ENCODE data around the gene BLOC1S1. TPM values are rescaled to one million over a fixed set of nuclear protein-coding genes. Genes with fewer than 3 reads are reported as not detected.

BLOC1S1 gene
- total and polyA plus RNA-seq, 10 of the 15 experiments (the other 5 are each of a cell fraction or from before 2014, with no cell fraction given) = 126 to 285 (median 166) TPM

DNA sequence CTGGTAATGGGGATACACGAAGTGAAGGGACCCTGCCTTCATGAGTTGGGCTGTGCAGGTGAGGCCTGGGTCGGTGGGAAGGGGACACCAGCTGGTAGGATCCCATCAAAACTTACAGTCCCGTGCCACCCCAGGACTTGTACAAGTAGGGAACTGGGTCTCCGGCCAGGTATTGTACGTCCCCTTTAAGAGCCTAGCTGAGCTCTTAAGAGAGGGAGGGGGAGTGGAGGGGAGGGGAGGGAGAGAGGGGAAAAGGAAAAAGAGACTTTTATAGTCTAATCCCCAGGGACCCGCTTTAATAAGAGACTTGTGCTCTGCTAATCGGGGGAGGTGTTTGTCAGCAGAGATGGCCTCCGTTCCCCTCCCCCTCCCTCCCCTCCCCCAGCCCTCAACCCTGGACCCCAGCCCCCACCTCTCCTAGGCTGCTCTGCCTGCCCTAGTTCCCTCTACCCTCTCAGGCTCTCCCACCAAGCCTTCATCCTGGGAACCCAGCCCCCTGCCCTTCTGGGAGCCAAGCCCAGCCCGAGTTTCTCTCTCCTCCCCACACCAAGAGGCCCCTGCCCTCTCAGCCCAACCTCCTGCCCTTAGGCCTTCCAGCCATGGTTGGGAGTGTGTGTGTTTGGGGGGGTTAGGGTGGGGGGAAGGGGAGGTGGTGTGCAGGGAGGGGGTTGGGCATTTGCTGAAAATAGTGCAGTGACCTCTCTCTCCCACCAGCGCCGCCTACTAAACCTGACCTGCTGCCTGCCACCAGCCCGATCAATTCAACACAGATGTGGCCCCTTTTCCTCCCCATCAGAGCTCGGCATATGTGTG, 29.7 kb downstream of the BLOC1S1 start:
- in situ Hi-C loops (cut with MboI) = no loop called here
- Histone ChIP-seq H2AFZ (ENCODE audit: control insufficient read depth, low read depth, low read length) (peak overlapping the region; percentile 39), H3K79me2 (ENCODE audit: control insufficient read depth, insufficient read depth, low read length) (peaks cover 2% of the 10 kb centered on the region), H4K20me1 (ENCODE audit: control insufficient read depth, insufficient read depth) (no peaks in the 10 kb centered on the region), H3K27ac (ENCODE audit: control insufficient read depth, insufficient read depth) (no peak overlapping the region), H3K4me1 (ENCODE audit: control insufficient read depth, insufficient read depth, low read length) (peaks cover 5% of the 10 kb centered on the region), H3K36me3 (ENCODE audit: control insufficient read depth in 2 of 2, insufficient read depth in 2 of 2, low read length in 1 of 2) (peaks cover 4 to 5% of the 10 kb centered on the region in 2 experiments; a peak in 2 of 4 replicates), H3K4me2 (ENCODE audit: control insufficient read depth, insufficient read depth) (peak overlapping the region; percentile 36), H3K9ac (ENCODE audit: control insufficient read depth, insufficient read depth, low read length) (no peak overlapping the region), H3K4me3 (peak overlapping the region; percentile 79), H3K27me3 (replicated peaks in 1 of 2; ENCODE audit: control insufficient read depth in 2 of 2, insufficient read depth in 2 of 2, low read length in 1 of 2) (no peaks in the 10 kb centered on the region), H3K9me3 (replicated peaks; ENCODE audit: control insufficient read depth, insufficient read depth, low read length) (no peaks in the 10 kb centered on the region)
- no TSS peak for BruUV-seq (replicated peaks)
- intact Hi-C loops (cut with micrococcal nuclease; ENCODE audit: unreplicated experiment) = no loop called here
- POLR2A ChIA-PET = interaction anchor here (0.6 to 5.7 kb wide), 16 partner anchors 8 to 476 kb away, joined by 3 to 38 read pairs (median 4); partner anchors contain the start of genes CD63, DNAJC14, ORMDL2 and PYM1
- 47% methylated on average over 10 of the region's 13 CpGs for WGBS (ENCODE audit: insufficient coverage, insufficient replicate concordance, low lambda C conversion rate, missing lambda C conversion rate)
- SMC1A ChIA-PET (ENCODE audit: uncharacterized antibody, unreplicated experiment) = interaction anchor here (0.6 to 4.4 kb wide), 20 partner anchors 8 to 295 kb away, joined by 3 to 21 read pairs (median 4); partner anchors contain the start of genes DNAJC14, ORMDL2, RAB5B and SARNP
- FAIRE-seq (peak; percentile 35), ATAC-seq (peak; percentile 11), DNase-seq (ENCODE audit: low read depth, low spot score) (no peak)
- CTCF ChIA-PET = interaction anchor here (0.5 to 5.0 kb wide), 17 partner anchors 8 to 284 kb away, joined by 3 to 32 read pairs (median 4); partner anchors contain the start of genes CD63, ORMDL2, PYM1 and SARNP
- RAD21 ChIA-PET (ENCODE audit: unreplicated experiment) = interaction anchor here (0.6 to 3.5 kb wide), 17 partner anchors 7 to 292 kb away, joined by 3 to 14 read pairs (median 4); partner anchors contain the start of genes CD63, ORMDL2, PMEL and PYM1
- TF ChIP-seq, protein P1, sequence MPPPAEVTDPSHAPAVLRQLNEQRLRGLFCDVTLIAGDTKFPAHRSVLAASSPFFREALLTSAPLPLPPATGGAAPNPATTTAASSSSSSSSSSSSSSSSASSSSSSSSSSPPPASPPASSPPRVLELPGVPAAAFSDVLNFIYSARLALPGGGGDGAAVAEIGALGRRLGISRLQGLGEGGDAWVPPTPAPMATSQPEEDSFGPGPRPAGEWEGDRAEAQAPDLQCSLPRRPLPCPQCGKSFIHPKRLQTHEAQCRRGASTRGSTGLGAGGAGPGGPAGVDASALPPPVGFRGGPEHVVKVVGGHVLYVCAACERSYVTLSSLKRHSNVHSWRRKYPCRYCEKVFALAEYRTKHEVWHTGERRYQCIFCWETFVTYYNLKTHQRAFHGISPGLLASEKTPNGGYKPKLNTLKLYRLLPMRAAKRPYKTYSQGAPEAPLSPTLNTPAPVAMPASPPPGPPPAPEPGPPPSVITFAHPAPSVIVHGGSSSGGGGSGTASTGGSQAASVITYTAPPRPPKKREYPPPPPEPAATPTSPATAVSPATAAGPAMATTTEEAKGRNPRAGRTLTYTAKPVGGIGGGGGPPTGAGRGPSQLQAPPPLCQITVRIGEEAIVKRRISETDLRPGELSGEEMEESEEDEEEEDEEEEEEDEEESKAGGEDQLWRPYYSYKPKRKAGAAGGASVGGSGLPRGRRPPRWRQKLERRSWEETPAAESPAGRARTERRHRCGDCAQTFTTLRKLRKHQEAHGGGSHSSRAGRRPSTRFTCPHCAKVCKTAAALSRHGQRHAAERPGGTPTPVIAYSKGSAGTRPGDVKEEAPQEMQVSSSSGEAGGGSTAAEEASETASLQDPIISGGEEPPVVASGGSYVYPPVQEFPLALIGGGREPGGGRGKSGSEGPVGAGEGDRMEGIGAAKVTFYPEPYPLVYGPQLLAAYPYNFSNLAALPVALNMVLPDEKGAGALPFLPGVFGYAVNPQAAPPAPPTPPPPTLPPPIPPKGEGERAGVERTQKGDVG (CRISPR knock-in tag; IDR thresholded peaks at IDR 0.05) = no peak
- TF ChIP-seq MEF2B (IDR thresholded peaks at IDR 0.05; ENCODE audit: partially characterized antibody, poor library complexity, severe bottlenecking) = peak; percentile 64
- peak in 1 of 2 experiments; percentile 53; a peak in 1 of 4 replicates for TF ChIP-seq BHLHE40 (IDR thresholded peaks at IDR 0.05; ENCODE audit: borderline replicate concordance in 1 of 2, low read depth in 2 of 2, low read length in 1 of 2)
- TF ChIP-seq SREBF1 (IDR thresholded peaks at IDR 0.05; ENCODE audit: low read length) = no peak
- TF ChIP-seq, protein P2, sequence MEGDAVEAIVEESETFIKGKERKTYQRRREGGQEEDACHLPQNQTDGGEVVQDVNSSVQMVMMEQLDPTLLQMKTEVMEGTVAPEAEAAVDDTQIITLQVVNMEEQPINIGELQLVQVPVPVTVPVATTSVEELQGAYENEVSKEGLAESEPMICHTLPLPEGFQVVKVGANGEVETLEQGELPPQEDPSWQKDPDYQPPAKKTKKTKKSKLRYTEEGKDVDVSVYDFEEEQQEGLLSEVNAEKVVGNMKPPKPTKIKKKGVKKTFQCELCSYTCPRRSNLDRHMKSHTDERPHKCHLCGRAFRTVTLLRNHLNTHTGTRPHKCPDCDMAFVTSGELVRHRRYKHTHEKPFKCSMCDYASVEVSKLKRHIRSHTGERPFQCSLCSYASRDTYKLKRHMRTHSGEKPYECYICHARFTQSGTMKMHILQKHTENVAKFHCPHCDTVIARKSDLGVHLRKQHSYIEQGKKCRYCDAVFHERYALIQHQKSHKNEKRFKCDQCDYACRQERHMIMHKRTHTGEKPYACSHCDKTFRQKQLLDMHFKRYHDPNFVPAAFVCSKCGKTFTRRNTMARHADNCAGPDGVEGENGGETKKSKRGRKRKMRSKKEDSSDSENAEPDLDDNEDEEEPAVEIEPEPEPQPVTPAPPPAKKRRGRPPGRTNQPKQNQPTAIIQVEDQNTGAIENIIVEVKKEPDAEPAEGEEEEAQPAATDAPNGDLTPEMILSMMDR (IDR thresholded peaks at IDR 0.05 in 2 of 3, conservative IDR thresholded peaks at IDR 0.05 in 1 of 3; ENCODE audit: control insufficient read depth in 2 of 3, extremely low read depth in 1 of 3, insufficient read depth in 1 of 3, low read depth in 3 of 3, low read length in 3 of 3) = no peak
- TF ChIP-seq, protein P3, sequence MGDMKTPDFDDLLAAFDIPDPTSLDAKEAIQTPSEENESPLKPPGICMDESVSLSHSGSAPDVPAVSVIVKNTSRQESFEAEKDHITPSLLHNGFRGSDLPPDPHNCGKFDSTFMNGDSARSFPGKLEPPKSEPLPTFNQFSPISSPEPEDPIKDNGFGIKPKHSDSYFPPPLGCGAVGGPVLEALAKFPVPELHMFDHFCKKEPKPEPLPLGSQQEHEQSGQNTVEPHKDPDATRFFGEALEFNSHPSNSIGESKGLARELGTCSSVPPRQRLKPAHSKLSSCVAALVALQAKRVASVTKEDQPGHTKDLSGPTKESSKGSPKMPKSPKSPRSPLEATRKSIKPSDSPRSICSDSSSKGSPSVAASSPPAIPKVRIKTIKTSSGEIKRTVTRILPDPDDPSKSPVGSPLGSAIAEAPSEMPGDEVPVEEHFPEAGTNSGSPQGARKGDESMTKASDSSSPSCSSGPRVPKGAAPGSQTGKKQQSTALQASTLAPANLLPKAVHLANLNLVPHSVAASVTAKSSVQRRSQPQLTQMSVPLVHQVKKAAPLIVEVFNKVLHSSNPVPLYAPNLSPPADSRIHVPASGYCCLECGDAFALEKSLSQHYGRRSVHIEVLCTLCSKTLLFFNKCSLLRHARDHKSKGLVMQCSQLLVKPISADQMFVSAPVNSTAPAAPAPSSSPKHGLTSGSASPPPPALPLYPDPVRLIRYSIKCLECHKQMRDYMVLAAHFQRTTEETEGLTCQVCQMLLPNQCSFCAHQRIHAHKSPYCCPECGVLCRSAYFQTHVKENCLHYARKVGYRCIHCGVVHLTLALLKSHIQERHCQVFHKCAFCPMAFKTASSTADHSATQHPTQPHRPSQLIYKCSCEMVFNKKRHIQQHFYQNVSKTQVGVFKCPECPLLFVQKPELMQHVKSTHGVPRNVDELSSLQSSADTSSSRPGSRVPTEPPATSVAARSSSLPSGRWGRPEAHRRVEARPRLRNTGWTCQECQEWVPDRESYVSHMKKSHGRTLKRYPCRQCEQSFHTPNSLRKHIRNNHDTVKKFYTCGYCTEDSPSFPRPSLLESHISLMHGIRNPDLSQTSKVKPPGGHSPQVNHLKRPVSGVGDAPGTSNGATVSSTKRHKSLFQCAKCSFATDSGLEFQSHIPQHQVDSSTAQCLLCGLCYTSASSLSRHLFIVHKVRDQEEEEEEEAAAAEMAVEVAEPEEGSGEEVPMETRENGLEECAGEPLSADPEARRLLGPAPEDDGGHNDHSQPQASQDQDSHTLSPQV (IDR thresholded peaks at IDR 0.05) = no peak
- TF ChIP-seq HDAC6 (IDR thresholded peaks at IDR 0.05; ENCODE audit: unreplicated experiment) = no peak
- no peak for TF ChIP-seq SIN3A (IDR thresholded peaks at IDR 0.05; ENCODE audit: low read depth, low read length)
- TF ChIP-seq RB1 (IDR thresholded peaks at IDR 0.05; ENCODE audit: borderline replicate concordance) = no peak

Measured in GM12878 (cell line).